ENCODE data around the gene PSORS1C2. TPM values are rescaled to one million over a fixed set of nuclear protein-coding genes. Genes with fewer than 3 reads are reported as not detected.

Gene PSORS1C2
- total and polyA plus RNA-seq, 9 donors = 0.09 to 0.27 (median 0.26) TPM; not detected in 3

DNA sequence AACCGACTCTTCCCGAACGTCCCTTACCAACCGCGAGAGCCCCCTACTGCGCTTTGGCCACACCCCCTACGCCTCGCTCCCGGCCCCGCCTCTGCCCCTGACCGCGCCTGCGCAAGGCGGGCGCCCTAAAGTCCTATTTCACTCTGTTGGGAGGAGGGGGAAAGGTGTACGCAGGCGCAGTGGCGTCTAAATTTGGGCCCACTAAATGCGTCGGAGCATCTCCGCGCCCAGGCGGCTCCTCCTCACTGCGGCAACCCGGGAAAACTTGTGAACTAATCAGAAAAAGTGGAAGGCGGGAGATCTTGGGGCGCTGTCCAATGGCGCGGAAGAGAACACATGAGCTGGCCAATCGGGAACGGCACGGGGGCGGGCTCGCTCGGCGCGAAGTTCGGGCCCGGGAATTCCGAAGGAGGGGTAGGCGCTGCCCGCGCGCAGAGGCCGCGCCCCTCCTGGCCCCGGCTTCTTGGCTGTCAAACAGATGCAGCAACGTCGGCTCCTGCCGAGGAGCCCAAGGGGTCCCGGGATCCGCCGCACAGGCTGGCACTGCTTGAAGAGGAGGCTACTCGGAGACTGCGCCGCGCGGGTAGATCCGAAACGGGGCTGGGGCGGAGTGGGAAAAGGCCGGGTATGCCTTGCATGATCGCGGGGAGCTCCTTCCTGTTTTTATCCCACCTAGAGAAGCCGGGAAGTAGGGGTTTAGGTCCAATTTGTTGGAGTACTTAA is 19.4 kb upstream of the PSORS1C2 start, which contains the start of gene TCF19:
Gene TCF19 (plus strand): TSS at position 450 of the 723 bp plus-strand sequence. CDS start 881 bp downstream, outside the sequence.
- H3K9me3 ChIP-seq (replicated peaks; ENCODE audit: control insufficient read depth, low read depth, low read length) = no peaks in the 10 kb centered on the region
- no peaks in the 10 kb centered on the region for H3K27me3 ChIP-seq (ENCODE audit: control insufficient read depth, insufficient read depth, low read length)
- H3K27ac ChIP-seq (ENCODE audit: low read length) = peak within 1 kb of the TSS; percentile 91
- H3K4me3 ChIP-seq (ENCODE audit: low read length) = peak within 1 kb of the TSS; percentile 84
- under 1% methylated on average over 51 of the region's 65 CpGs for WGBS (ENCODE audit: insufficient coverage)
- DNase-seq = peak; percentile 100
- H3K36me3 ChIP-seq (ENCODE audit: control insufficient read depth, insufficient read depth, low read length) = peaks cover 33% of the 10 kb centered on the region
- peaks cover 17% of the 10 kb centered on the region for H3K4me1 ChIP-seq (ENCODE audit: control insufficient read depth, insufficient read depth, low read length)

DNA sequence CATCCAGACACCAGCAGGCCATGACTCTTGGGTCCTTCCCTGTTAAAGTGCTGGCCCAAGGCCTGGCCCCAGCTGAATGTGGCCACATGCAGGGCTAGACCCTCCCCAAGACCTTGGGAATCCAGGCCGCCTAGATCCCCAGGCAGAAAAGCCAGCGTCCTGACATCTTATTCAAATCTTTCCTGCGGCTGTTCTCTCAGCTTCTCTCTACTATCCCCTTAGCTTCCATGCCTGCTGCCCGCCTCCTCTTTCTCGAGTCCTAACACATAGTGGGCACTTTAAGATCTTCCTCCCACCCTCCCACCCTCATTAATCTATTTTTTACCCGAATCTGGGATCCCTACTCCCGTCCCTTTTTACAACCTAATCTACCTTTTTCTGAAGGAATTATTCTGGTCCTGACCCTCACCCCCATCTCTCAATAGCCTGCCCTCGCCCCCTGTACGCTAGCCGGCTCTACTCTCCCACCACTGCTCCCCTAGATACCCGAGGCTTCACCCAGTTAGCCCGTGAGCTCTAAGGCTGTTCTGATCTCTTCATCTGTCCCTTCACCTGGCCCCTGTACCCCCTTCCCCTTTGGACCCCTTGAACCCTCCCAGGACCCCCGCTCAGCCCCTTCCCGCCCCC is 18.8 kb upstream of the PSORS1C2 start, which contains the start of gene CCHCR1:
Gene CCHCR1 (minus strand): TSS at position 290 of the 627 bp plus-strand sequence. CDS start 202 bp downstream, at position 88.
- H3K4me3 ChIP-seq (ENCODE audit: low read length) = peak within 1 kb of the TSS; percentile 84
- 3% methylated on average over 14 of the region's 14 CpGs for WGBS (ENCODE audit: insufficient coverage)
- H3K9me3 ChIP-seq (replicated peaks; ENCODE audit: control insufficient read depth, low read depth, low read length) = no peaks in the 10 kb centered on the region
- H3K36me3 ChIP-seq (ENCODE audit: control insufficient read depth, insufficient read depth, low read length) = peaks cover 27% of the 10 kb centered on the region
- no peaks in the 10 kb centered on the region for H3K27me3 ChIP-seq (ENCODE audit: control insufficient read depth, insufficient read depth, low read length)
- no peak for DNase-seq
- peak within 1 kb of the TSS; percentile 91 for H3K27ac ChIP-seq (ENCODE audit: low read length)
- H3K4me1 ChIP-seq (ENCODE audit: control insufficient read depth, insufficient read depth, low read length) = peaks cover 17% of the 10 kb centered on the region

DNA sequence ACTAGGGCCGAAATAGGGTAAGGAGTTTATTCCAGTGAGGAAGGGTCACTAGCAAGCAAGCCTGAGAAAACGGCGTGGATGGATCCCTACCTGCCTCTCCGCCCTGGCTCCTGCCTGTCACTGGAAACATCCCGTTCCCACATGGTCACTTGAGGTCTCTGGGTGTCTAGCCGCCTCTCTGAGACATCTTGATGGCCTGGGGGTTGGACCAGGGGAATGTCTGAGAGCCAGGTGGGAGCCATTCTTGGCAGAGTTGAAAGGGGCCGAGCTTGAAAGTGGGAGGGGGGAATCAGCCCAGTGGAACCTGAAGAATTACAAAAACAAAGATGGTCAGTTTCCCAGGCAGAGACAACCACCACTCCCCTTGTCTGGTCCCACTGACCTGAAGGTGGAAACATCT is 17.8 kb upstream of the PSORS1C2 start:
- WGBS (ENCODE audit: insufficient coverage) = 96% methylated on average over 4 of the region's 7 CpGs
- H3K4me1 ChIP-seq (ENCODE audit: control insufficient read depth, insufficient read depth, low read length) = peaks cover 17% of the 10 kb centered on the region
- no peak for DNase-seq
- H3K36me3 ChIP-seq (ENCODE audit: control insufficient read depth, insufficient read depth, low read length) = peaks cover 20% of the 10 kb centered on the region
- H3K9me3 ChIP-seq (replicated peaks; ENCODE audit: control insufficient read depth, low read depth, low read length) = no peaks in the 10 kb centered on the region
- no peak overlapping the region for H3K27ac ChIP-seq (ENCODE audit: low read length)
- H3K4me3 ChIP-seq (ENCODE audit: low read length) = no peak overlapping the region
- H3K27me3 ChIP-seq (ENCODE audit: control insufficient read depth, insufficient read depth, low read length) = no peaks in the 10 kb centered on the region

DNA sequence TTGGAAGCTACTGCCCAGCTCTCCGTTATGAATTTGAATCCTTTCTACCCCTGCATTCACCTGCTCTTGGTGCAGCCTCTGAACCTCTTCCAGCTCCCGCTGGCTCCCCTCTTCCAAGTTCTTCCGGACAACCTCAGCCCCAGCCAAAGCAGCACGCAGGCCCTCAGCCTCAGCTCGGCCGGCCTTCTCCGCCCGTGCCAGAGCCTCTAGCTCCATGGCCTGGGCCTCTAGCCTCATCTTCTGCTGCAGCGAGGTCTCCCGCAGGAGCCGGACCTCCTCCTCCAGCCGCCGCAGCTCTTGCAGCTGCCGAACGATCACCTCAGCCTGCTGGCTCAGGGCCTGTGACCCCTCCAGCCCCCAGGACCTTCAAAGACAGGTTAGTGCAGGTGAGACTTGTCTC is 15.6 kb upstream of the PSORS1C2 start:
- H3K9me3 ChIP-seq (replicated peaks; ENCODE audit: control insufficient read depth, low read depth, low read length) = no peaks in the 10 kb centered on the region
- H3K27ac ChIP-seq (ENCODE audit: low read length) = no peak overlapping the region
- no peak overlapping the region for H3K4me3 ChIP-seq (ENCODE audit: low read length)
- no peaks in the 10 kb centered on the region for H3K27me3 ChIP-seq (ENCODE audit: control insufficient read depth, insufficient read depth, low read length)
- peaks cover 11% of the 10 kb centered on the region for H3K4me1 ChIP-seq (ENCODE audit: control insufficient read depth, insufficient read depth, low read length)
- no peak for DNase-seq
- 79% methylated on average over 10 of the region's 15 CpGs for WGBS (ENCODE audit: insufficient coverage)
- peaks cover 40% of the 10 kb centered on the region for H3K36me3 ChIP-seq (ENCODE audit: control insufficient read depth, insufficient read depth, low read length)

DNA sequence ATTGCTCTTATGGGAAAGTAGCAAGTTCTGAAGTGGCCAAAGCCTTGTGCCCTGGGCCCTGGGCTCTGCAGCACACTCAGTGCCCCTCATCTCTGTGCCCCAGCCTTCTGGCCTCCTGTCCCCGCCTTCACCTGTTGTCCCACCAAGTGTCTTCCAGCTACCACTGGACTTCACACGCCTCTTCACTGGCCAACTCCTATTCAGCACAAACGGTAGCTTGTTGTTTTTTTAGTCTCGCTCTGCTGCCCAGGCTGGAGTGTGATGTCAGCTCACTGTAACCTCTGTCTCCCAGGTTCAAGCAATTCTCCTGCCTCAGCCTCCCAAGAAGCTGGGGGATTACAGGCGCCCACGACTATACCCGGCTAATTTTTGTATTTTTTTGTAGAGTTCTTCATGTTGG is 13.9 kb upstream of the PSORS1C2 start:
- no peaks in the 10 kb centered on the region for H3K27me3 ChIP-seq (ENCODE audit: control insufficient read depth, insufficient read depth, low read length)
- WGBS (ENCODE audit: insufficient coverage) = 77% methylated on average over 7 of the region's 7 CpGs
- H3K4me3 ChIP-seq (ENCODE audit: low read length) = no peak overlapping the region
- no peak overlapping the region for H3K27ac ChIP-seq (ENCODE audit: low read length)
- H3K9me3 ChIP-seq (replicated peaks; ENCODE audit: control insufficient read depth, low read depth, low read length) = no peaks in the 10 kb centered on the region
- no peak for DNase-seq
- peaks cover 4% of the 10 kb centered on the region for H3K4me1 ChIP-seq (ENCODE audit: control insufficient read depth, insufficient read depth, low read length)
- peaks cover 44% of the 10 kb centered on the region for H3K36me3 ChIP-seq (ENCODE audit: control insufficient read depth, insufficient read depth, low read length)

DNA sequence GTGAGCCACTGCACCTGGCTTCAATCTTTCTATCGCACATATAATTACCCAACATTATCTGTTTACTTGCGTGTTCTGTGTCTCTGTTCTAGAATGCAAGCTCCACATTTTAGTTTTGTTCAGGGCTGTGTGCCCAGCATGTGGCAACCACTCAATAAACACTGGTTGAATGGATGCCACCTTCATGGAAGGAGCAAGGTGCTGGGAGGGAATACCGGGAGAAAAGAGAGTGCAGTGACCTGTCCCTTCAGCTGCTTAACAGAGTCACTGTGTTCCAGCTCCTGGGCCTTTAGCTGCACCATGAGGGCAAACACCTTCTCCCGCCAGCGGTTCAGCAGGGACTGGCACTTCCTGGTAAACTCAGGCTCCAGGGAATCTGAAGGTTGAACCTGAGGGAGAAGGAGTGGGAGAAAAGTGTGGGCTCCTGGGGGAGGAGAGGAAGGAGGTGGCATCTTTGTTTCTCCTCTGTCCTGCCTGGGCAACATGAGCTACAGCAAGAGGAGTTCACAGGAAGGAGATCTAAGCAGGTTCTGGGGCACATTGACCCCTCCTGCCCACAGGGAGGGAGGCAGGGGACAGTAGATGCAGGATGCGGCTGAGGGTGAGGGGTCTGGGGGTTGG is 11.1 kb upstream of the PSORS1C2 start:
- Histone ChIP-seq H3K9me3 (replicated peaks; ENCODE audit: control insufficient read depth, low read depth, low read length) (no peaks in the 10 kb centered on the region), H3K4me3 (ENCODE audit: low read length) (no peak overlapping the region), H3K36me3 (ENCODE audit: control insufficient read depth, insufficient read depth, low read length) (peaks cover 47% of the 10 kb centered on the region), H3K27ac (ENCODE audit: low read length) (no peak overlapping the region), H3K27me3 (ENCODE audit: control insufficient read depth, insufficient read depth, low read length) (no peaks in the 10 kb centered on the region), H3K4me1 (ENCODE audit: control insufficient read depth, insufficient read depth, low read length) (no peaks in the 10 kb centered on the region)
- no peak for DNase-seq
- 100% methylated on average over 3 of the region's 6 CpGs for WGBS (ENCODE audit: insufficient coverage)

DNA sequence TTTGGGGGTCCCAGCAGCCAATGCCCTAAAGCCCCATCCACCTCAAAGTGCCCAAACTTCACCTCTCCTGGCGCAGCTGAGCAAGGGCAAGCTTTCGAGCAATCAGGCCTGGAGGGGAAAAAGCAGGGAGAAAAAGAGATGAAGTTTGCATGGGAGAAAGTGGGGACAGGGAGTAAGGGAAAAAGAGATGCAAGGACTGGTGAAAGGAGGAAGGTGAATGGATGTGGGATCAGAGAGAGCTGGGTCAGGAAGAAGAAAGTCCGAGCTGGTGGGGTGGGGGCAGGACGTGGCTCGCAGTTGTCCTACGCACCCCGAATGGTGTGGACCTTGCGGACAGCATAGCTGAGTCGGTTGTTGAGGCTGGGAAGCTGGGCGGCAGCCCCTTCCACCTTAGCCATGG is 6.5 kb upstream of the PSORS1C2 start:
- H3K27me3 ChIP-seq (ENCODE audit: control insufficient read depth, insufficient read depth, low read length) = no peaks in the 10 kb centered on the region
- H3K36me3 ChIP-seq (ENCODE audit: control insufficient read depth, insufficient read depth, low read length) = peaks cover 37% of the 10 kb centered on the region
- no peak overlapping the region for H3K4me3 ChIP-seq (ENCODE audit: low read length)
- WGBS (ENCODE audit: insufficient coverage) = 95% methylated on average over 9 of the region's 10 CpGs
- peaks cover 12% of the 10 kb centered on the region for H3K4me1 ChIP-seq (ENCODE audit: control insufficient read depth, insufficient read depth, low read length)
- no peaks in the 10 kb centered on the region for H3K9me3 ChIP-seq (replicated peaks; ENCODE audit: control insufficient read depth, low read depth, low read length)
- H3K27ac ChIP-seq (ENCODE audit: low read length) = no peak overlapping the region
- DNase-seq = no peak

DNA sequence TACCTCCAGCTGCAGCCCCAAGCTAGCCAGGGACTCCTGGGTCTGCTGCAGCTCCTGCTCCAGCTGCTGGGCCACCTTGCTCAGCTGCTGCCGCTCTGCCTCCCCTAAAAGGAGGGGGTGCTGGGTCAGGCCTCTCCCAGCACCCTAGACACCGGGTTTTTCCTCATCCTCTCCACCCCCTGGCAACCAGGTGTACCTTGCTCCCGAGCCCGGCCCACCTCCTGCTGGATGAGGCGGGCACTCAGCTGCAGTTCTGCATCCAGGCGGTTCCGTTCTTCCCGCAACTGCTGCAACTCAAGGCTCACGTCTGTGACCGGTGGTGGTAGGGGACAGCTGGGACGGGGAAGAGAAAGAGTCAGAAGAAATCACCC is 6.1 kb upstream of the PSORS1C2 start:
- DNase-seq = no peak
- H3K4me3 ChIP-seq (ENCODE audit: low read length) = no peak overlapping the region
- H3K27me3 ChIP-seq (ENCODE audit: control insufficient read depth, insufficient read depth, low read length) = no peaks in the 10 kb centered on the region
- peaks cover 12% of the 10 kb centered on the region for H3K4me1 ChIP-seq (ENCODE audit: control insufficient read depth, insufficient read depth, low read length)
- H3K36me3 ChIP-seq (ENCODE audit: control insufficient read depth, insufficient read depth, low read length) = peaks cover 33% of the 10 kb centered on the region
- no peak overlapping the region for H3K27ac ChIP-seq (ENCODE audit: low read length)
- no peaks in the 10 kb centered on the region for H3K9me3 ChIP-seq (replicated peaks; ENCODE audit: control insufficient read depth, low read depth, low read length)
- 56% methylated on average over 7 of the region's 11 CpGs for WGBS (ENCODE audit: insufficient coverage)

DNA sequence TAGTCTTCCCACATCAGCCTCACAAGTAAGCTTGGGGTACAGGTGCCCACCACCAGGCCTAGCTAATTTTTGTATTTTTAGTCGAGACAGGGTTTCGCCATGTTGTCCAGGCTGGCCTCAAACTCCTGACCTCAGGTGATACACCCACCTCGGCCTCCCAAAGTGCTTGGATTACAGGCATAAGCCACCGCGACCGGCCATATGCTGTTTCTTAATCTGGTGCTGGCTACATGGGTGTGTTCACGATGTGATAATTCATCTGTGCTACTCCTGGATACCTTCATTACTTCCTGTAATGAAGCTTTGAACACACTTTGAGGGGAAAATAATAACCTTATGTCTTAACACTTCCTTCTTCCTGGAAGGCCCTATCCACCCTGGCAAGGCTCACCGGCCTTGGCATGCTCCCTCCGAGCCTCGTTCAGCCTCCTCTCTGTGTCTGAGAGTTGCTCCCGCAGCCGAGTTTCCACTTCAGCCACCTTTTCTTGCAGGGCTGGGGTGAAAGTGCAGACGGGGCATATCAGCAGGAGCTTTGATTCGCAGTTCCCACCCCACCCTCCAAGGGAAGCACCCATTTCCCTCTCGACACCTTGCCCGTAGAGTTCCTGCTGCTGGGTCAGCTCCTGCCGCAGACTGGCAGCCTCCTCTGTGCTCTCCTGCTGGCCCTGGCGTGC is 5.6 kb upstream of the PSORS1C2 start:
- WGBS (ENCODE audit: insufficient coverage) = 82% methylated on average over 13 of the region's 18 CpGs
- no peaks in the 10 kb centered on the region for H3K9me3 ChIP-seq (replicated peaks; ENCODE audit: control insufficient read depth, low read depth, low read length)
- DNase-seq = no peak
- H3K27ac ChIP-seq (ENCODE audit: low read length) = no peak overlapping the region
- H3K27me3 ChIP-seq (ENCODE audit: control insufficient read depth, insufficient read depth, low read length) = no peaks in the 10 kb centered on the region
- H3K4me3 ChIP-seq (ENCODE audit: low read length) = no peak overlapping the region
- H3K36me3 ChIP-seq (ENCODE audit: control insufficient read depth, insufficient read depth, low read length) = peaks cover 27% of the 10 kb centered on the region
- peaks cover 14% of the 10 kb centered on the region for H3K4me1 ChIP-seq (ENCODE audit: control insufficient read depth, insufficient read depth, low read length)

DNA sequence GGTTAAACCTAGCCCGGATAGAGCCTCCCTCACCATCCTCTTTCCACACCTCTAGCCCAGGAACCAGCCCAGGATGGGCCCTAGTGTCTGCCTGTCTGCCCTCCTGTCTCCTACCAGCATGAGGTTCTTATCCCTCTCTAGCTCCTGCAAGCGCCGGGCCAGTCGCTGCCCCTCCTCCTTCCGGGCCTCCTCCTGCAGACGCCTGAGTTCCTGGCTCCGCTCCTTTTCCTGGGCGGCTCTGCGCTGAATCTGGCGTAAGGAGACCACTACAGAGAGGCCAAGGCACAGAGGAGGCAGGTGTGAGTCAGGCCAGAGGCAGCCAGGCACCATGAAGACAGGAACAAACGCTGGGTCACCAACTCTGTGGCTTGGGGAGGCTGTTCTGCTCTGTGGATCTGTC is 4.3 kb upstream of the PSORS1C2 start:
- Histone ChIP-seq H3K9me3 (replicated peaks; ENCODE audit: control insufficient read depth, low read depth, low read length) (no peaks in the 10 kb centered on the region), H3K27ac (ENCODE audit: low read length) (no peak overlapping the region), H3K27me3 (ENCODE audit: control insufficient read depth, insufficient read depth, low read length) (no peaks in the 10 kb centered on the region), H3K4me1 (ENCODE audit: control insufficient read depth, insufficient read depth, low read length) (peaks cover 17% of the 10 kb centered on the region), H3K4me3 (ENCODE audit: low read length) (no peak overlapping the region), H3K36me3 (ENCODE audit: control insufficient read depth, insufficient read depth, low read length) (peaks cover 23% of the 10 kb centered on the region)
- DNase-seq = peak; percentile 86
- 15% methylated on average over 5 of the region's 11 CpGs for WGBS (ENCODE audit: insufficient coverage)

All from muscle of leg (tissue), 11 donors.